ENCODE data around the gene PLEKHM2. TPM values are rescaled to one million over a fixed set of nuclear protein-coding genes. Genes with fewer than 3 reads are reported as not detected.
A peak's percentile ranks its signal among the peaks of the same experiment; 100 is the strongest.

PLEKHM2 gene
- total and polyA plus RNA-seq, 12 donors: 63.7 to 106 (median 76.7) TPM

GRCh38 chr1:15756143-15757015, 72.3 kb downstream of the PLEKHM2 start:
- WGBS, 2 donors: 64 to 74% methylated on average over 21 of the region's 21 CpGs
- ATAC-seq (no peak), DNase-seq (no peak)
- intact Hi-C loops (cut with DNase I): no loop called here
- H3K36me3 ChIP-seq: no peaks in the 10 kb centered on the region
- H3K4me3 ChIP-seq: no peak overlapping the region
- no peaks in the 10 kb centered on the region for H3K9me3 ChIP-seq
- H3K27me3 ChIP-seq: peaks cover 0 to 53% (median 16%) of the 10 kb centered on the region in 7 donors
- H3K27ac ChIP-seq: no peak overlapping the region
- TF ChIP-seq CTCF (IDR thresholded peaks at IDR 0.05): no peak
- H3K4me1 ChIP-seq: peaks cover 14 to 49% (median 37%) of the 10 kb centered on the region in 9 donors

GRCh38 chr1:15757016-15757543, 73.0 kb downstream of the PLEKHM2 start:
- H3K4me3 ChIP-seq: no peak overlapping the region
- H3K27me3 ChIP-seq: peaks cover 0 to 59% (median 16%) of the 10 kb centered on the region in 7 donors
- H3K27ac ChIP-seq: peak overlapping the region in 3 of 10 donors; percentile 66 to 87 (median 84)
- ATAC-seq (no peak), DNase-seq (no peak)
- peaks cover 14 to 56% (median 44%) of the 10 kb centered on the region in 9 donors for H3K4me1 ChIP-seq
- 78 to 81% methylated on average over 9 of the region's 9 CpGs for WGBS, 2 donors
- TF ChIP-seq CTCF (IDR thresholded peaks at IDR 0.05): no peak
- no peaks in the 10 kb centered on the region for H3K9me3 ChIP-seq
- no peaks in the 10 kb centered on the region for H3K36me3 ChIP-seq
- intact Hi-C loops (cut with DNase I): no loop called here

GRCh38 chr1:15757575-15758342, 73.6 kb downstream of the PLEKHM2 start:
- Histone ChIP-seq H3K27ac (peak overlapping the region in 6 of 10 donors; percentile 66 to 87 (median 83)), H3K4me1 (peaks cover 14 to 61% (median 47%) of the 10 kb centered on the region in 9 donors), H3K27me3 (peaks cover 0 to 59% (median 16%) of the 10 kb centered on the region in 7 donors), H3K4me3 (peak overlapping the region in 9 of 10 donors; percentile 66 to 85 (median 72)), H3K36me3 (no peaks in the 10 kb centered on the region), H3K9me3 (no peaks in the 10 kb centered on the region)
- intact Hi-C loops (cut with DNase I): no loop called here
- DNase-seq (peak in 1 of 2 donors; percentile 21), ATAC-seq (peak in 3 of 8 donors; percentile 11 to 25 (median 14))
- TF ChIP-seq CTCF (IDR thresholded peaks at IDR 0.05): no peak
- WGBS, 2 donors: 18 to 25% methylated on average over 24 of the region's 24 CpGs

GRCh38 chr1:15758343-15758931, 74.3 kb downstream of the PLEKHM2 start, which contains the start of gene FBLIM1:
TSS of gene FBLIM1 (plus strand) at chr1:15758795. CDS start at chr1:15764984, 6,189 bp downstream.
- WGBS, 2 donors: 3% methylated on average over 33 to 54 of the region's 58 CpGs
- H3K36me3 ChIP-seq: no peaks in the 10 kb centered on the region
- no peak for TF ChIP-seq CTCF (IDR thresholded peaks at IDR 0.05)
- no peaks in the 10 kb centered on the region for H3K9me3 ChIP-seq
- no peak for DNase-seq
- peaks cover 14 to 61% (median 47%) of the 10 kb centered on the region in 9 donors for H3K4me1 ChIP-seq
- intact Hi-C loops (cut with DNase I): no loop called here
- peak in 4 of 8 donors; percentile 2 to 56 (median 29) for ATAC-seq
- H3K27me3 ChIP-seq: peaks cover 0 to 59% (median 16%) of the 10 kb centered on the region in 7 donors
- peak within 1 kb of the TSS in 9 of 10 donors; percentile 66 to 87 (median 83) for H3K27ac ChIP-seq
- H3K4me3 ChIP-seq: peak within 1 kb of the TSS; percentile 66 to 85 (median 72)
